Breast epithelium (tissue), 4 donors: ENCODE measurements around the gene CIDEB. TPM values are rescaled to one million over a fixed set of nuclear protein-coding genes. Genes with fewer than 3 reads are reported as not detected.
A peak's percentile ranks its signal among the peaks of the same experiment; 100 is the strongest.
"Not testable (repeated sequence)": the region's sequence is repeated elsewhere in the genome, so short reads cannot be mapped to it uniquely, and the experiment has no call there.

Source experiments
- DNase-seq, 2 donors: peaks; one replicate each; pipeline ENCODE4 v3.0.0-alpha.2; 2019; ENCODE audit warnings: low spot score in 2 of 2
- H3K27ac ChIP-seq, 2 donors: fragments of 200-600 bp; sonication (generic) in 1 of 2; one replicate each; pipeline ENCODE4 v1.5.1; 2016 to 2019; ENCODE audit warnings: mild to moderate bottlenecking in 1 of 2
- H3K27me3 ChIP-seq, 2 donors: fragments of 200-600 bp; sonication (generic) in 1 of 2; one replicate each; pipeline versions ENCODE4 v1.5.1 to v1.6.0; 2017 to 2019; ENCODE audit warnings: control low read depth in 1 of 2, mild to moderate bottlenecking in 1 of 2
- H3K36me3 ChIP-seq: fragments of 200-600 bp; one replicate; pipeline ENCODE4 v1.5.1; 2019
- H3K4me1 ChIP-seq, 2 donors: fragments of 200-600 bp; sonication (generic); one replicate each; pipeline ENCODE4 v1.5.1; 2016 to 2019; ENCODE audit warnings: control low read depth in 1 of 2
- H3K4me3 ChIP-seq, 3 donors: fragments of 200-600 bp; sonication (generic); 1 replicate in 2 of 3; 2 replicates in 1 of 3; pipeline ENCODE4 v1.5.1; 2016 to 2019; ENCODE audit warnings: mild to moderate bottlenecking in 3 of 3, moderate library complexity in 2 of 3
- H3K9me3 ChIP-seq, 2 donors: fragments of 200-600 bp; sonication (generic) in 1 of 2; one replicate each; pipeline ENCODE4 v1.5.1; 2016 to 2019; ENCODE audit warnings: control low read depth in 1 of 2
- POLR2A ChIP-seq: fragments of 450-650 bp; IDR thresholded peaks from one replicate; pipeline ENCODE4 v1.6.1; 2016; ENCODE audit warnings: antibody characterized with exemption, mild to moderate bottlenecking, moderate library complexity
- POLR2AphosphoS5 ChIP-seq, 3 donors: sonication (generic); formaldehyde crosslinking; IDR thresholded peaks; one replicate each; pipeline ENCODE4 v1.6.1; 2017; ENCODE audit warnings: antibody characterized with exemption in 3 of 3
- intact Hi-C: fragments of 100-400 bp; cut with DNase I; formaldehyde crosslinking; loops from one replicate; pipeline ENCODE4 v1.15.1; 2023; ENCODE audit warnings: low total_unique reads
- total RNA-seq, 3 donors: library from RNA; depleted of rRNA; stranded (reverse); fragments of >200 nt; gene quantifications; one replicate each; pipeline ENCODE4 v1.1.0, GENCODE V29; 2016
- TF ChIP-seq, protein P1 (sequence below), 3 donors: fragments of 450-650 bp; IDR thresholded peaks; one replicate each; pipeline ENCODE4 v1.5.1; 2016 to 2017; ENCODE audit warnings: antibody characterized with exemption in 3 of 3, mild to moderate bottlenecking in 3 of 3, moderate library complexity in 3 of 3

The CIDEB gene, protein sequence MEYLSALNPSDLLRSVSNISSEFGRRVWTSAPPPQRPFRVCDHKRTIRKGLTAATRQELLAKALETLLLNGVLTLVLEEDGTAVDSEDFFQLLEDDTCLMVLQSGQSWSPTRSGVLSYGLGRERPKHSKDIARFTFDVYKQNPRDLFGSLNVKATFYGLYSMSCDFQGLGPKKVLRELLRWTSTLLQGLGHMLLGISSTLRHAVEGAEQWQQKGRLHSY
- total RNA-seq, result 10 to 100 TPM in 2 of 3 donors, 1 to 10 TPM in 1; 8.0 to 14.4 (median 10.4) TPM

DNA sequence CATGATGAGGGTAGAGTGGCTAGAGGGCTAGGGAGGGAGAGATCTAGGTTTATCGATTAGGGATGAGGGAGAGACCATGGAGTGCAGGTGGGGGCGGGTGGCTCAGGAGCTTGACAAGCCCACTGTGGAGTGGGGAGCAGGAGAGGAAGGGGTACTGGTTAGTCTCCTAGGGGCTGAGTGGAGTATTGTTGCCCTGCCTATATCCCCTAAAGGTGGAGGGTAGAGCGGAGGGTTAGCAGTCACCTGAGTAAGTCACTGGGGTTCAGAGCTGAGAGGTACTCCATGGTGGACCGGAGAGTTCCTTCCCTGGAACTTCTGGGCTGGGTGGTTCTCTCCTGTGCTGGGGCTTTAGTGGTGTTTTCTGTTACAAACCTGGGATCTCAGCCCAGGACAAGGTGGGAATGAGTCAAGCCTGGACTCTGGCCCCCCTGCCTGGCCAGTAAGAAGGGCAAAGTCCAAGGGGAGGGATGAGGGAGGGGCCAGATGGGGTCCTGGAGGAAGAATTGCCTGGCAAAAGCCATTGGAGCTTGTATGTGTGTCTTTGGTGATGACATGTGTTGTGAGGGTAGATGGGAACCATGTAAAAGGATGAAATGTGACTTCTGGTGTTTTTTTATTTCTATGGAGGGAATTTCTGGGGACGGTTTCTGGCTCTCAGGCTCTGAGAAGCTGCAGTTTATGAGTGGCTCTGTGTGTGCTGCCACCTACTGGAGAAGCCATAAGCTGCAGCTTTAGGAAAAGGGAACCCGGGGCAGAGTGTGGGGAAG lies at the start of gene CIDEB:
CIDEB (minus strand) TSS at position 403 of the 767 bp plus-strand sequence; CDS start at position 284, 119 bp downstream.
- intact Hi-C loops, result loop anchor here (10.0 kb wide), 1 partner anchor 63 kb away; the partner anchor contains the start of gene TINF2
- no peak for DNase-seq
- H3K4me1 ChIP-seq, result peaks cover 12 to 19% of the 10 kb centered on the region in 2 donors
- no peaks in the 10 kb centered on the region for H3K9me3 ChIP-seq
- peak within 1 kb of the TSS; percentile 34 to 90 for H3K27ac ChIP-seq
- no peak within 1 kb of the TSS for H3K4me3 ChIP-seq
- no peaks in the 10 kb centered on the region for H3K27me3 ChIP-seq
- TF ChIP-seq, protein P1, sequence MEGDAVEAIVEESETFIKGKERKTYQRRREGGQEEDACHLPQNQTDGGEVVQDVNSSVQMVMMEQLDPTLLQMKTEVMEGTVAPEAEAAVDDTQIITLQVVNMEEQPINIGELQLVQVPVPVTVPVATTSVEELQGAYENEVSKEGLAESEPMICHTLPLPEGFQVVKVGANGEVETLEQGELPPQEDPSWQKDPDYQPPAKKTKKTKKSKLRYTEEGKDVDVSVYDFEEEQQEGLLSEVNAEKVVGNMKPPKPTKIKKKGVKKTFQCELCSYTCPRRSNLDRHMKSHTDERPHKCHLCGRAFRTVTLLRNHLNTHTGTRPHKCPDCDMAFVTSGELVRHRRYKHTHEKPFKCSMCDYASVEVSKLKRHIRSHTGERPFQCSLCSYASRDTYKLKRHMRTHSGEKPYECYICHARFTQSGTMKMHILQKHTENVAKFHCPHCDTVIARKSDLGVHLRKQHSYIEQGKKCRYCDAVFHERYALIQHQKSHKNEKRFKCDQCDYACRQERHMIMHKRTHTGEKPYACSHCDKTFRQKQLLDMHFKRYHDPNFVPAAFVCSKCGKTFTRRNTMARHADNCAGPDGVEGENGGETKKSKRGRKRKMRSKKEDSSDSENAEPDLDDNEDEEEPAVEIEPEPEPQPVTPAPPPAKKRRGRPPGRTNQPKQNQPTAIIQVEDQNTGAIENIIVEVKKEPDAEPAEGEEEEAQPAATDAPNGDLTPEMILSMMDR (IDR thresholded peaks at IDR 0.05), result peak; percentile 65 to 81 (median 72)
- TF ChIP-seq POLR2AphosphoS5 (IDR thresholded peaks at IDR 0.05), result no peak
- peaks cover 15% of the 10 kb centered on the region for H3K36me3 ChIP-seq

DNA sequence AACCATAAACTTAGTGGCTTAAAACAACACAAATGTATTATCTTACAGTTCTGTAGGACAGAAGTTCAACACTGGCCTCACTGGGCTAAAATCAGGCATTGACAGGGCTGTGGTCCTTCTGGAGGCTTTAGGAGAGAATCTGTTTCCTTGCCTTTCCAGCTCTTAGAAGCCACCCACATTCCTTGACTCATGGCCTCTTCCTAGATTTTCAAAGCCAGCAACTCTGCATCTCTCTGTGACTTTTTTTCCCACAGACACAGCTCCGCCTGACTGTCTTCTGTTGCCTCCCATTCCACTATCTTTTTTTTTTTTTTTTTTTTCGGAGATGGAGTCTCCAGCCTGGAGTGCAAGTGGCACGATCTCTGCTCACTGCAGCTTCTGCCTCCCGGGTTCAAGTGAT lies 48.4 kb upstream of the CIDEB start:
- Histone ChIP-seq H3K4me3 (no peak overlapping the region), H3K9me3 (no peaks in the 10 kb centered on the region), H3K27me3 (no peaks in the 10 kb centered on the region), H3K4me1 (no peaks in the 10 kb centered on the region), H3K36me3 (no peaks in the 10 kb centered on the region), H3K27ac (no peak overlapping the region)
- TF ChIP-seq, protein P1 (IDR thresholded peaks at IDR 0.05), result no peak
- no peak for TF ChIP-seq POLR2A
- no peak for DNase-seq
- intact Hi-C loops, result no loop called here

DNA sequence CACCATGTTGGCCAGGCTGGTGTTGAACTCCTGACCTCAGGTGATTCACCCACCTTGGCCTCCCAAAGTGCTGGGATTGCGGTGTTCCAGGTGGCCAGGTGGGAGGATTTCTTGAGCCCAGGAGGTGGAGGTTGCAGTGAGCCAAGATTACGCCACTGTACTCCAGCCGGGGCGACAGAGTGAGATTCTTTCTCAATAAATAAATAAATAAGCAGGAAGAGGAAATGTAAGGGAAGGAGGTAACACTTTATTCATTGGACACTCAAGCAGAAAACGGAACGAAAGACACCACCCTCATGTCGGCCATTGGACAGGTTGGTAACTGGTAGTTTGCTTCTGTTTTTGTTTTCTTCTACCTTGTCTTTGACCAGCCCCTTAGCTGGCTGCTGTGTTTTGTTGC lies 47.2 kb upstream of the CIDEB start:
- Histone ChIP-seq H3K27me3 (no peaks in the 10 kb centered on the region), H3K4me3 (no peak overlapping the region), H3K9me3 (no peaks in the 10 kb centered on the region), H3K27ac (peak overlapping the region in 1 of 2 donors; percentile 70), H3K4me1 (no peaks in the 10 kb centered on the region), H3K36me3 (no peaks in the 10 kb centered on the region)
- no peak for TF ChIP-seq POLR2AphosphoS5 (IDR thresholded peaks at IDR 0.05)
- TF ChIP-seq, protein P1 (IDR thresholded peaks at IDR 0.05), result no peak
- no peak for TF ChIP-seq POLR2A
- intact Hi-C loops, result no loop called here
- DNase-seq, result no peak

DNA sequence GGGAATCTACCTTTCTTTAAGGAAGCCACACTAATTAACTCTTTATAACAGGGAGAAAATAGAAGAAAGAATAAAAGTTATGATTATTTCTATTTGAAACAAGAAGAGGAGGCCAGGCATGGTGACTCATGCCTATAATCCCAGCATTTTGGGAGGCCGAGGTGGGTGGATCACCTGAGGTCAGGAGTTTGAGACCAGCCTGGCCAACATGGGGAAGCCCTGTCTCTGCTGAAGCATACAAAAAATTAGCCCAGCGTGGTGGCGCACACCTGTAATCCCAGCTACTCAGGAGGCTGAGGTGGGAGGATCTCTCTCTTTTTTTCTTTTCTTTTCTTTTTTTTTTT lies 46.7 kb upstream of the CIDEB start:
- DNase-seq, H3K9me3 ChIP-seq, H3K36me3 ChIP-seq, H3K4me1 ChIP-seq, H3K4me3 ChIP-seq, H3K27me3 ChIP-seq: not testable (repeated sequence)
- peak overlapping the region; percentile 58 to 70 for H3K27ac ChIP-seq
- intact Hi-C loops, result loop anchor here (5.0 kb wide), 1 partner anchor 792 kb away; no protein-coding TSS in a partner anchor

DNA sequence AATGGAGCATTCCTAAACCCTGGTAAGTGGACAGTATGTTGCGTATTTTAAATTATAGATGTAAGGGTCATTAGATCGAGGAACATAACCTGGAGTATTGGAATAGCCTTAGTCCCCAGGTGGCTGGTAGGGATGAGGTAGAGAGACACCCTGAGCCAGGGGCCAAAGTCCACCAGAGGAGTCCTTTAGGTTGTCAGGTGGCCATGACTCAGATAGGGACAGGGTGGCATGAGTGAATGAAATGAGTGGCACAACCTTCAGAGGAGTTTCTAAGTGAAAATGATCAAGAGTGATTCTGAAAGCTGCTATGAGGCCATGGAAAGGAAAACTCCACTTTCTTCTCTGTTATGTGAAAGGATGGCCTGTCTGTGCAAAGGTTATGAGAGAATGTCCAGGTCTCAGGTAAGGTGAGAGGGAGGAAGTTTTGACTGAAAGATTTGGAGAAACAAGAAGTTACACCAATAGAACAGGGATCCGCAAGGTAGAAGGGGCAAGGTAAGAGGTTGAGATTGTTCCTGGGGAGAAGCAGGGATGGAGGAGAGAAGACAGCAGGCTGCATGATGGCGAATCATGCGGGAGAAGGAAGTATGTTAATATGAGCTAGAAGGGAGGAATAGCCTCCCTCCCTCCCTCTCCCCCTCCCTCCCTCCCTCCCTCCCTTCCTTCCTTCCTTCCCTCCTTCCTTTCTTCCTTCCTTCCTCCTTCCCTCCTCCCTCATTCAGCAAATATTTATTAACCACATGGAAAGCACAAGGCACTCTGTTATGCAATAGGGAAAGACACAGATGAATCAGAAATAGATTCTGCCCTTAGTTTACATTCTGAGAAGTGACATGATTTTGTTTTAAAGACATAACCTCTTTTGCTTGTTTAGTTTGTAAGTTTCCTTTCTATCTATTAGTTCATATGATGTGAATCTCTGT lies 46.0 kb upstream of the CIDEB start:
- no peaks in the 10 kb centered on the region for H3K4me1 ChIP-seq
- H3K4me3 ChIP-seq, result no peak overlapping the region
- no peaks in the 10 kb centered on the region for H3K9me3 ChIP-seq
- intact Hi-C loops, result loop anchor here (5.0 kb wide), 1 partner anchor 792 kb away; no protein-coding TSS in a partner anchor
- H3K27me3 ChIP-seq, result no peaks in the 10 kb centered on the region
- TF ChIP-seq POLR2AphosphoS5 (IDR thresholded peaks at IDR 0.05) (no peak), POLR2A (no peak)
- TF ChIP-seq, protein P1 (IDR thresholded peaks at IDR 0.05), result no peak
- H3K36me3 ChIP-seq, result no peaks in the 10 kb centered on the region
- DNase-seq, result no peak
- peak overlapping the region; percentile 58 to 70 for H3K27ac ChIP-seq
